NCI-H526 (cell line): ENCODE data around the gene XPO4.

Experiments used
- DNase-seq, 2 experiments: peaks; one replicate each; lab custom pipeline; 2025; lab: John Stamatoyannopoulos, UW

The XPO4 gene

GRCh38 chr13:20828539-20829364, 73.8 kb downstream of the XPO4 start:
- peak; percentile 22 to 55 for DNase-seq

- DNase-seq: no peak
Measured at GRCh38 chr13:20826843-20827560, 75.5 kb downstream of the XPO4 start.

- peak; percentile 6 to 34 for DNase-seq
Measured at GRCh38 chr13:20826301-20826700, 76.2 kb downstream of the XPO4 start.

GRCh38 chr13:20825477-20825875, 77.1 kb downstream of the XPO4 start:
- DNase-seq: no peak

GRCh38 chr13:20824762-20825476, 77.6 kb downstream of the XPO4 start:
- no peak for DNase-seq

- no peak for DNase-seq
Measured at GRCh38 chr13:20823071-20823470, 79.5 kb downstream of the XPO4 start.

GRCh38 chr13:20822406-20822805, 80.1 kb downstream of the XPO4 start:
- no peak for DNase-seq

GRCh38 chr13:20819715-20820114, 82.8 kb downstream of the XPO4 start:
- no peak for DNase-seq

- DNase-seq: no peak
Measured at GRCh38 chr13:20815464-20815863, 87.1 kb downstream of the XPO4 start.

GRCh38 chr13:20814224-20814910, 88.2 kb downstream of the XPO4 start:
- DNase-seq: no peak

GRCh38 chr13:20812890-20813289, 89.7 kb downstream of the XPO4 start:
- no peak for DNase-seq

- no peak for DNase-seq
Measured at GRCh38 chr13:20810808-20811207, 91.7 kb downstream of the XPO4 start.

- DNase-seq: no peak
Measured at GRCh38 chr13:20808874-20809273, 93.7 kb downstream of the XPO4 start.

- no peak for DNase-seq
Measured at GRCh38 chr13:20803180-20803965, 99.2 kb downstream of the XPO4 start.

- DNase-seq: no peak
Measured at GRCh38 chr13:20801707-20802106, 100.8 kb downstream of the XPO4 start.

GRCh38 chr13:20799726-20800416, 102.7 kb downstream of the XPO4 start:
- no peak for DNase-seq

GRCh38 chr13:20798027-20798426, 104.5 kb downstream of the XPO4 start:
- DNase-seq: no peak

- DNase-seq: no peak
Measured at GRCh38 chr13:20796791-20797508, 105.6 kb downstream of the XPO4 start.

- DNase-seq: no peak
Measured at GRCh38 chr13:20789665-20790064, 112.9 kb downstream of the XPO4 start.

- no peak for DNase-seq
Measured at GRCh38 chr13:20788312-20788711, 114.2 kb downstream of the XPO4 start.
